Measurements from ENCODE around the gene LARGE1.
A peak's percentile ranks its signal among the peaks of the same experiment; 100 is the strongest.

LARGE1 gene

GRCh38 chr22:33829546-33830280, 90.6 kb downstream of the LARGE1 start:
- DNase-seq (ENCODE audit: insufficient read length, low spot score) (peak; percentile 37), FAIRE-seq (no peak)
- TF ChIP-seq CTCF (IDR thresholded peaks at IDR 0.05; ENCODE audit: insufficient read depth, missing control alignments), result no peak

GRCh38 chr22:33828302-33828701, 92.0 kb downstream of the LARGE1 start:
- FAIRE-seq, result no peak
- DNase-seq (ENCODE audit: insufficient read length, low spot score), result no peak
- no peak for TF ChIP-seq CTCF (IDR thresholded peaks at IDR 0.05; ENCODE audit: insufficient read depth, missing control alignments)

- no peak for TF ChIP-seq CTCF (IDR thresholded peaks at IDR 0.05; ENCODE audit: insufficient read depth, missing control alignments)
- FAIRE-seq (no peak), DNase-seq (ENCODE audit: insufficient read length, low spot score) (no peak)
Observed at GRCh38 chr22:33825761-33826160, 94.5 kb downstream of the LARGE1 start.

- FAIRE-seq (no peak), DNase-seq (ENCODE audit: insufficient read length, low spot score) (no peak)
- no peak for TF ChIP-seq CTCF (IDR thresholded peaks at IDR 0.05; ENCODE audit: insufficient read depth, missing control alignments)
Observed at GRCh38 chr22:33823552-33823951, 96.7 kb downstream of the LARGE1 start.

GRCh38 chr22:33821290-33821689, 99.0 kb downstream of the LARGE1 start:
- DNase-seq (ENCODE audit: insufficient read length, low spot score) (no peak), FAIRE-seq (no peak)

GRCh38 chr22:33819743-33820142, 100.5 kb downstream of the LARGE1 start:
- TF ChIP-seq CTCF (IDR thresholded peaks at IDR 0.05; ENCODE audit: insufficient read depth, missing control alignments), result no peak
- DNase-seq (ENCODE audit: insufficient read length, low spot score), result no peak
- FAIRE-seq, result no peak

More at GRCh38 chr22:33821290-33821689, 99.0 kb downstream of the LARGE1 start:
- TF ChIP-seq CTCF (IDR thresholded peaks at IDR 0.05; ENCODE audit: insufficient read depth, missing control alignments), result no peak

- DNase-seq (ENCODE audit: insufficient read length, low spot score) (no peak), FAIRE-seq (no peak)
- no peak for TF ChIP-seq CTCF (IDR thresholded peaks at IDR 0.05; ENCODE audit: insufficient read depth, missing control alignments)
Observed at GRCh38 chr22:33817512-33818127, 102.7 kb downstream of the LARGE1 start.
